22Rv1 (cell line): ENCODE measurements around the gene PHYKPL.

Experiments
- CTCF ChIP-seq: fragments of 450-650 bp; IDR thresholded peaks from 2 replicates; pipeline ENCODE4 v1.5.1; 2017; ENCODE audit warnings: mild to moderate bottlenecking
- ZFX ChIP-seq: fragments of 450-650 bp; IDR thresholded peaks from 2 replicates; pipeline ENCODE4 v1.6.1; 2017; ENCODE audit warnings: antibody characterized with exemption, borderline replicate concordance

- TF ChIP-seq CTCF: no peak
- TF ChIP-seq ZFX: no peak
These were observed 8.7 kb downstream of the PHYKPL start for GRCh38 chr5:178223828-178224335.
